OCI-LY1 (cell line): ENCODE results near the gene AMH.

Source experiments
- EZH2 ChIP-seq: fragments of 200-600 bp; sonication (generic), shearing (Covaris generic); IDR thresholded peaks from 2 replicates; pipeline ENCODE4 v1.8.0; 2017; ENCODE audit warnings: borderline replicate concordance, mixed run types, mild to moderate bottlenecking, antibody characterized with exemption, low read length, moderate library complexity, mixed read lengths
- TF ChIP-seq, protein P1 (sequence below): fragments of 200-600 bp; sonication (generic), shearing (Covaris generic); IDR thresholded peaks from 2 replicates; pipeline ENCODE4 v1.5.1; 2017; ENCODE audit warnings: mild to moderate bottlenecking, antibody characterized with exemption, low read length, moderate library complexity, mixed read lengths

DNA sequence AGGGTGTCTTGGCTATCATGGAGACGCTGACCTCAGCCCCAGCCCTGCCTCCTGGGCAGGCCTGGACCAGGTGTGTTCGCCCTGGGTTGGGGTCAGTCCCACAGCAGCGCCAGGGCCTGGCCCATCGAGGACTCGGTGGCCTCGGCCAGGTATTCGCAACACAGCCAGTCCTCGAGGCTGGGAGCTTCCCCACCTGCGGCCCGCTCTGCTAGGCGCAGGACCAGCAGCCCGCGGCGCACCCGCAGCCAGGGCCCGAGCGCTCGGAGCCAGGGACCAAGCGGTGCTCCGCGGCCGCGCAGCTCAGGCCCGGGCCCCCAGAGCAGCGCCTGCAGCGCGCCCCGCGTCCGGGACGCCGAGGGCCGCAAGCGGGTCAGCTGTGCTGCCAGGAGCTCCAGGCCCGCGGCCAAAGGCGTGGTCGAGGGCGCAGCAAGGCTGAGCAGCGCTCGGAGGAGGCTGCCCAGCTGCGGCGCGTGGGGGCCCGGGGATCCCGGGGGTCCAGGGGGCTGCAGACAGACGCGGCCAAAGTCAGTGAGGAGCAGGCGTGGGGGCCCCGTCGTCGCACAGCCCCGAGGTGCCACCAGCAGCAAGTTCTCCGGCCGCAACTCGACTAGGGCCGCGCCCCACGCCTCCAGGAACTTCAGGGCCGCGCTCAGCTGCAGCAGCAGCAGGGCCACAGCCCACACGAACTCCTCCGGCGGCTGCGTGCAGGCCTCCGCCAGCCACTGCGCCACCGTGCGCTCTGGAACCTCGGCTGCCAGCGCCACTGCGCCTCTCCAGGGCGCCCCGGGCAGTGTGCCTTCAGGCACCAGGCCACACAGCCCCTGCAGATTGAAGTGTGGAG lies 26.7 kb downstream of the AMH start:
- TF ChIP-seq, protein P1, sequence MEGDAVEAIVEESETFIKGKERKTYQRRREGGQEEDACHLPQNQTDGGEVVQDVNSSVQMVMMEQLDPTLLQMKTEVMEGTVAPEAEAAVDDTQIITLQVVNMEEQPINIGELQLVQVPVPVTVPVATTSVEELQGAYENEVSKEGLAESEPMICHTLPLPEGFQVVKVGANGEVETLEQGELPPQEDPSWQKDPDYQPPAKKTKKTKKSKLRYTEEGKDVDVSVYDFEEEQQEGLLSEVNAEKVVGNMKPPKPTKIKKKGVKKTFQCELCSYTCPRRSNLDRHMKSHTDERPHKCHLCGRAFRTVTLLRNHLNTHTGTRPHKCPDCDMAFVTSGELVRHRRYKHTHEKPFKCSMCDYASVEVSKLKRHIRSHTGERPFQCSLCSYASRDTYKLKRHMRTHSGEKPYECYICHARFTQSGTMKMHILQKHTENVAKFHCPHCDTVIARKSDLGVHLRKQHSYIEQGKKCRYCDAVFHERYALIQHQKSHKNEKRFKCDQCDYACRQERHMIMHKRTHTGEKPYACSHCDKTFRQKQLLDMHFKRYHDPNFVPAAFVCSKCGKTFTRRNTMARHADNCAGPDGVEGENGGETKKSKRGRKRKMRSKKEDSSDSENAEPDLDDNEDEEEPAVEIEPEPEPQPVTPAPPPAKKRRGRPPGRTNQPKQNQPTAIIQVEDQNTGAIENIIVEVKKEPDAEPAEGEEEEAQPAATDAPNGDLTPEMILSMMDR: no peak
- TF ChIP-seq EZH2: no peak
